HuH-7.5 (cell line): Measurements from ENCODE around the gene HELB.

Experiments
- DNase-seq: peaks from one replicate; pipeline ENCODE4 v3.0.0; 2011; ENCODE audit warnings: low spot score

The HELB gene

GRCh38 chr12:66361703-66362102, 59.4 kb downstream of the HELB start:
- no peak for DNase-seq

- DNase-seq, result no peak
Observed at GRCh38 chr12:66365718-66366490, 63.6 kb downstream of the HELB start.

DNA sequence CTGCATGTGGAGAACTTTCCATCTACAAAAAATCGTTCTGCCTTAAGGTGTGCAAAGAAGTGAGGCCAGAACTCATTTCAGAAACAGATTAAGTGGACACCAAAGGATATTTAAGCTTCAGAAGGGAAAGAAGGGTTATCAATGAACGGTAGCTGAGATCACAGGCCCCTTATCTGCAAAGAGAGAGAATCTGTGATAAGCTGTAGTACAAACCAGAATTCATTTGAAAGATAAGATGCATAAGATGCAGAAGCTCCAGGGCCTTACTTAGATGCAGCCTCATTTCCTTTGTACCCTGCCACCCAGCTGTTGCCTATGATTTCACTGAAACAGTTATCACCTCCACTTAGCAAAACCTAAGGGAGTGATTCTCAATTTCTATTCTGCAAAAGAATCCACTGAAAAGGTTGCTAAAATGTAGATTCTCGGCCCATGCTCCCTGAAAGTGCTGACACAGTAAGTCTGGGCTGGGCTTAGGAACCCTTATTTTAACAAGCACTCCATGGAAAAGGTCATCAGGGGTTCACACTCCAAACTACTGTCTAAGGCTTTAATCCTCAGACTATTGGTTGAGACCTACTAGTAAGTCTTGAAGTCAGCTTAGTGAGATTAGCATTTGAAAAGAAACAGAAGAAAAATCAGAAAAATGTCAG, 64.8 kb downstream of the HELB start:
- DNase-seq, result no peak

DNA sequence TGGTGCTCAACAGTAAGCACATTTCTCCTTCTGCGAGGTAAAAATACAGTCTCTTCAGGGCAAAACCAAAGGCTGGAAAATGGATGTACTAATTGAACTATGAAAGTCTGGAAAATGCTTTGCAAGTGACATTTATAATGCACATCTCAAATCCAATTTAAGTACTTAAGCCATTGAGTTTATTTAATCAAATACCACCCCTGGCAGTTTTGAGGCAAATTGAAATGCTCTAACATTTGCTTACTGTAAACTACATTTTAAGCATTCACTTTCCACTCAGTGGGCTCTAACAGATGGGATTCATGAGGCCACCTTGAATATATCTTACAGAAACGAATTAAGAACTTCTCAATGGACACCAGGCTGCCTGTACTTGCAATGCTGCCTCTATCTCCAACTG, 69.7 kb downstream of the HELB start:
- no peak for DNase-seq

DNA sequence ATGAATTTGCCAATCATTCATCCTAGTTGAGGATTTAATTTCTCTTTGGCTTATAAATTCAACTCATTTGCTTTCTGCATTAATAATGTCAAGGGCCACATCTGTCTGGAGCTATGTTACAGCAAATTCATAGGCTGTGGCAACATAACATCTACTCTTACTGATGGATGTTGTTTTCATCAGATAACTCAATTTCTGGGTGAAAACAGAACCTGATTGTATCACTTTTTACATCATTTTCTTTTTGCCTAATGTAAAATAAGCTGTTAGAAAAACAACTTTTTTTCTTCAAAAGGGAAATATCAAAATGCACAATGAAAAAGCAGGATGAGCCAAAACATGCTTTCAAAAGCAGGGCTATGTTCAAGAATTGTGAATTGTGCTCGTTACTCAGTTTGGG, 73.3 kb downstream of the HELB start:
- no peak for DNase-seq

DNA sequence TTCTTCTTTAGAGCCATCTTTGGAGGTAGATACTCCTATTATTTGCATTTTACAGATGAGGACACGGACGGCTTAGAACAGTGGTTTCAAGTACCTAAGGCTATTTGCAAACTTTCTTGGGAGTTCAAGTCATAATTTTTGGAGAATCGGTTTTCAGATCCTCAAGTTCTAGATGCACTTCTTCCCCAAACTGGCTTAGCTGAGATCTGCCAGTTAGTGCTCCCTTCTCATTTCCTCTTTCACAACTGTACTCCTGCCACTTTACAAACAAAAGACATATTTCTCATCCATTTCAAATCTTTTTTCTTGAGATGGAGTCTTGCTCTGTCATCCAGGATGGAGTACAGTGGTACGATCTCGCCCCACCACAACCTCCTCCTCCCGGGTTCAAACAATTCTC, 77.3 kb downstream of the HELB start:
- no peak for DNase-seq

- DNase-seq, result no peak
Observed at GRCh38 chr12:66380769-66381535, 78.7 kb downstream of the HELB start.

DNA sequence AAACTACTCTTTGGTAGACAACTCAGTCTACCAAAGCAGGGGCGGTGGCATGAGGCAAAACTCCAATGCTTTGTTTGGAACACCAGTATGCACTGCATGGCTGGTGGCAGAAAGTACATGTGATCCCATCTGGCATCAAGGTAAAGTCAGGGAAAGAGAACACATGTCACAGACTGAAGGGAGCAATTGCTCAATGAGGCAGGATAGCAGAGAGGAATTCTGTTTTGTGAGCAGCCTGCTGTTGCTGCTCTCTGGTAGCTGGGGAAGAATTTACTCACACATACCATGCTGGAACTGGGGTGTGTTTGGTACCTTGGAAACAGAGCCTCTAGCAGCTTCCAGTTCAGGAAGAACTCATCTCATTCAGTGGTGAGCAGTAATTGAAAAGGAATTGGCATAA, 84.8 kb downstream of the HELB start:
- no peak for DNase-seq
